Nephron progenitor cell (in vitro differentiated cells): Measurements from ENCODE around the gene GPR3.

ENCODE experiments used
- DNase-seq: peaks from one replicate; pipeline ENCODE4 v3.0.0; 2021
- H3K27ac Mint-ChIP-seq: 2 replicates; pipeline ENCODE4 v1.8.0; 2021; ENCODE audit warnings: mild to moderate bottlenecking, moderate library complexity, mixed read lengths
- H3K27me3 Mint-ChIP-seq: 2 replicates; pipeline ENCODE4 v1.8.0; 2021; ENCODE audit warnings: mild to moderate bottlenecking, low read depth, mixed read lengths; ENCODE audit not compliant: poor library complexity
- H3K36me3 Mint-ChIP-seq: 2 replicates; pipeline ENCODE4 v1.8.0; 2021; ENCODE audit warnings: low read depth, mixed read lengths
- H3K4me1 Mint-ChIP-seq: 2 replicates; pipeline ENCODE4 v1.8.0; 2021; ENCODE audit warnings: mixed read lengths
- H3K4me3 Mint-ChIP-seq: 2 replicates; pipeline ENCODE4 v1.8.0; 2021; ENCODE audit warnings: mild to moderate bottlenecking, moderate library complexity, mixed read lengths
- H3K9me3 Mint-ChIP-seq: 2 replicates; pipeline ENCODE4 v1.8.0; 2021; ENCODE audit warnings: mild to moderate bottlenecking, moderate library complexity, mixed read lengths
- CTCF ChIP-seq: fragments of 200-600 bp; sonication (generic); IDR thresholded peaks from 2 replicates; pipeline ENCODE4 v1.5.0; 2021; ENCODE audit warnings: antibody characterized with exemption

GPR3 gene

GRCh38 chr1:27346991-27347624 is 45.3 kb upstream of the GPR3 start:
- H3K4me1 Mint-ChIP-seq = peaks cover 35% of the 10 kb centered on the region
- no peak for DNase-seq
- TF ChIP-seq CTCF = no peak
- H3K4me3 Mint-ChIP-seq = no peak overlapping the region
- peaks cover 18% of the 10 kb centered on the region for H3K27me3 Mint-ChIP-seq
- no peaks in the 10 kb centered on the region for H3K9me3 Mint-ChIP-seq
- no peak overlapping the region for H3K27ac Mint-ChIP-seq
- no peaks in the 10 kb centered on the region for H3K36me3 Mint-ChIP-seq

DNA sequence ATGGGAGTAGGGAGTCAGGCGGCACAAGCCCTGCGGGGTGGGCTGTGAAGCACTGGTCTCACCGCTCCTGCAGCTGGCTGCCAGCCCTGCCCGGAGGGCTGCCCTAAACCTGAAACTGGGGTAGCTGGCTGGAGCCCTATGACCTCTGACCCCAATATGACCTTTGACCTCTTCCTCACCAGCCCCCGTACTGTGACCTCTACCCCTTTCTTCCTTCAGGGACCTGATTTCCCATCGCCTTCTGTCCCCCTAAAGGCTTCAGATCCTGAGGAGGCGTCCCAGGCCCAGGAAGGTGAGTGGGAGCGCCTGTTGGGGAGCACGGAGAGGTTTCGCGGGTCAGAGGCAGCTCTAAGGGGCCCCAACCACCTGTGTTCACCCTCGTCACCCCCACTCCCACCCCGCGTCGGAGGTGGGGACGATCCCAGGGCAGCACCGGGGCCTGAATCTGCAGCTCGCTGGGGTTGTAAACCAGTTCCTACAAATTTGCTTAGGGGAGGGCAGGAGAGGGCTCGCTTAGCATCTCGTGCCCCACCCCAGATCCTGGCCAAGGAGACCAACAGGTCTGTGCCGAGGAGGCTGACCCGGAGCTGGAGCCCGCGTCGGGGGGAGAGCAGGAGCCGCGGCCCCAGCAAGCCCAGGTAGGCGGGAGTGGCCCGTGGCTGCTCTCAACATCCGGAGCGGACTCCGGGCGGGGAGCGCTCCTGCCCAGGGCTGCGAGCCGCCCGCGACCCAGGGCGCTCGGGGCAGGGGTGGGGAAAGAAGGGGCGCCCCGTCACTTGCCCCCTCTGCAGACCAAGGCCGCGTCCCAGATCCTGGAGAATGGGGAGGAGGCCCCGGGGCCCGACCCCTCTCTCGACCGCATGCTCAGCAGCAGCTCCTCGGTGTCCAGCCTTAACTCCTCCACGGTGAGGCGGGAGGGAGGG is 43.3 kb upstream of the GPR3 start:
- TF ChIP-seq CTCF = no peak
- H3K27ac Mint-ChIP-seq = no peak overlapping the region

DNA sequence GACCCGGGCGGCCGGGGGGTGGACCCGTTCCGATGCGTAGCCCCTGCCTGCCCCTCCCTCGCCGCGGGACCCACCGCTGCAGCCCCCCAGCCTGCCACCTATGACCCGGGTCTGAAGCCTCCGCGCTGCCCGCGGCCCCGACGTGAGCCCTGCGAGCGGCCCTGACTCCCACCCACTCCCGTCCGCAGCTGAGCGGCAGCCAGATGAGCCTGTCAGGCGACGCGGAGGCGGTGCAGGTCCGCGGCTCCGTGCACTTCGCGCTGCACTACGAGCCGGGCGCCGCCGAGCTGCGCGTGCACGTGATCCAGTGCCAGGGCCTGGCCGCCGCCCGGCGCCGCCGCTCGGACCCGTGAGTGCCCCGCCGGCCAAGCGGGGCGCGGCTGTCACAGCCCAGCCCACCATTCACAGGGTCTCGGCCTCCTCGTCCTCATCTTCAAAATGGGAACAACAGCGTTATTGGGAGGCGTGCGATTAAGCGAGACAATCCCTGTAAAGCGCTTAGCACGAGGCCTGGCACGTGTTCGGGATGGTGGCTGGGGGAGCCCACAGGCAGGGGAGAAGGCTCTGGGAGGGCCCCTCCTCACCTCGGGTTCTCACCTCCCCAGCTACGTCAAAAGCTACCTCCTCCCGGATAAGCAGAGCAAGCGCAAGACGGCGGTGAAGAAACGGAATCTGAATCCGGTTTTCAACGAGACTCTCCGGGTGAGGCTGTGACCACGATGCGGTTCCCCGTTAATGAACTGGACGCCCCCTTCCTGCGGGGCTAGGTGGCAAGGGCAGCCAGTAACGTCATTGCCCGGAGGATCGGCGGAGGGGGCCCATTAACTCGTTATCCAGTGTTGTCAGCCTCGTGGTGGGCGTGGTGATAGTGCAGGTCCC is 42.4 kb upstream of the GPR3 start:
- no peak for TF ChIP-seq CTCF
- H3K9me3 Mint-ChIP-seq = no peaks in the 10 kb centered on the region
- H3K4me1 Mint-ChIP-seq = peaks cover 26% of the 10 kb centered on the region
- H3K27ac Mint-ChIP-seq = no peak overlapping the region
- DNase-seq = peak; percentile 76
- peak overlapping the region; percentile 76 for H3K4me3 Mint-ChIP-seq
- no peaks in the 10 kb centered on the region for H3K36me3 Mint-ChIP-seq
- peaks cover 21% of the 10 kb centered on the region for H3K27me3 Mint-ChIP-seq

More for the DNA sequence above, 43.3 kb upstream of the GPR3 start:
- Mint-ChIP-seq H3K4me1 (peaks cover 26% of the 10 kb centered on the region), H3K36me3 (no peaks in the 10 kb centered on the region), H3K4me3 (peak overlapping the region; percentile 70), H3K27me3 (peaks cover 20% of the 10 kb centered on the region), H3K9me3 (no peaks in the 10 kb centered on the region)
- DNase-seq = peak; percentile 63

GRCh38 chr1:27350663-27351540 is 41.5 kb upstream of the GPR3 start:
- peaks cover 25% of the 10 kb centered on the region for H3K27me3 Mint-ChIP-seq
- TF ChIP-seq CTCF = no peak
- peak; percentile 85 for DNase-seq
- H3K9me3 Mint-ChIP-seq = no peaks in the 10 kb centered on the region
- no peak overlapping the region for H3K27ac Mint-ChIP-seq
- H3K36me3 Mint-ChIP-seq = peaks cover 5% of the 10 kb centered on the region
- peak overlapping the region; percentile 76 for H3K4me3 Mint-ChIP-seq
- H3K4me1 Mint-ChIP-seq = peaks cover 33% of the 10 kb centered on the region

- peak overlapping the region; percentile 76 for H3K4me3 Mint-ChIP-seq
- H3K36me3 Mint-ChIP-seq = peaks cover 5% of the 10 kb centered on the region
- H3K4me1 Mint-ChIP-seq = peaks cover 33% of the 10 kb centered on the region
- peak overlapping the region; percentile 84 for H3K27ac Mint-ChIP-seq
- H3K9me3 Mint-ChIP-seq = no peaks in the 10 kb centered on the region
- H3K27me3 Mint-ChIP-seq = peaks cover 25% of the 10 kb centered on the region
- no peak for TF ChIP-seq CTCF
- no peak for DNase-seq
These were observed 40.8 kb upstream of the GPR3 start for GRCh38 chr1:27351541-27352107.
